ENCODE data around the gene DOCK10. TPM values are rescaled to one million over a fixed set of nuclear protein-coding genes. Genes with fewer than 3 reads are reported as not detected.

Gene DOCK10
- total and polyA plus RNA-seq, 9 of the 15 experiments (the other 6 are each of a cell fraction or from before 2014, with no cell fraction given) = 0.01 to 0.87 (median 0.18) TPM

DNA sequence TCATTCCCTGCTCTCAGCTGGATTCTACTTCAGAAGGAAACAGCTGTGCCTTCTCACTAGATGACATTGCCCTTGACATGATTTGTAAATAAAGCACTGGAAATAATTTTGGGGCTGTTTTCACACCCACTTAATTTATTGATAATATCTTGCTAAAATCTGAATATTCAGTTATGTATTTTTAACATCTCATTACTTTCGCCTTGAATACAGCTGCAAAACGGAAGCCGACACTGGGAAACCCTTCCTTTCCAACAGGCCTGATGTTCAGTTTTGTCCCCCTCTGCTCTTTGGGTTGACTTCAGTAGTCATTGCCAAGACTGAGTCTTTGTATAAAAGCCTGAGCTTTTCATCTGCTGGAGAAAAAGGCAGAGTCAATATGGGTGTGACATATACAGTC lies 82.7 kb downstream of the DOCK10 start:
- intact Hi-C loops (cut with micrococcal nuclease) (no loop called here), in situ Hi-C loops (cut with MboI) (no loop called here)
- Histone ChIP-seq H3K4me3 (no peak overlapping the region), H2AFZ (ENCODE audit: low read depth, low read length) (no peak overlapping the region), H3K36me3 (ENCODE audit: control insufficient read depth, insufficient read depth, low read length) (no peaks in the 10 kb centered on the region), H3K9me1 (ENCODE audit: control insufficient read depth, insufficient read depth, low read length) (no peaks in the 10 kb centered on the region), H4K20me1 (replicated peaks; ENCODE audit: control insufficient read depth, insufficient read depth, low read length) (no peaks in the 10 kb centered on the region), H3K27ac (ENCODE audit: extremely low read depth, low read depth, low read length) (no peak overlapping the region), H3K4me1 (replicated peaks in 1 of 2; ENCODE audit: control insufficient read depth in 2 of 2, insufficient read depth in 2 of 2, low read length in 2 of 2) (no peaks in the 10 kb centered on the region), H3K4me2 (ENCODE audit: insufficient read depth, low read length) (no peak overlapping the region), H3K27me3 (ENCODE audit: control insufficient read depth in 2 of 2, insufficient read depth in 2 of 2, low read length in 2 of 2) (no peaks in the 10 kb centered on the region), H3K79me2 (ENCODE audit: control insufficient read depth, insufficient read depth, low read length) (no peaks in the 10 kb centered on the region), H3K9me3 (replicated peaks; ENCODE audit: control insufficient read depth, insufficient read depth, low read depth, low read length) (no peaks in the 10 kb centered on the region), H3K9ac (ENCODE audit: insufficient read depth in 1 of 2, low read depth in 2 of 2, low read length in 2 of 2) (no peak overlapping the region)
- DNase-seq (ENCODE audit: extremely low read depth in 1 of 4, low spot score in 3 of 4) (no peak), FAIRE-seq (no peak), ATAC-seq (no peak)
- CTCF ChIA-PET (ENCODE audit: low intra/inter-chr PET ratio) = no interaction called here
- no TSS peak for BruUV-seq (replicated peaks)
- POLR2A ChIA-PET = no interaction called here
- TF ChIP-seq HDAC1 (IDR thresholded peaks at IDR 0.05) = no peak
- TF ChIP-seq, protein P1, sequence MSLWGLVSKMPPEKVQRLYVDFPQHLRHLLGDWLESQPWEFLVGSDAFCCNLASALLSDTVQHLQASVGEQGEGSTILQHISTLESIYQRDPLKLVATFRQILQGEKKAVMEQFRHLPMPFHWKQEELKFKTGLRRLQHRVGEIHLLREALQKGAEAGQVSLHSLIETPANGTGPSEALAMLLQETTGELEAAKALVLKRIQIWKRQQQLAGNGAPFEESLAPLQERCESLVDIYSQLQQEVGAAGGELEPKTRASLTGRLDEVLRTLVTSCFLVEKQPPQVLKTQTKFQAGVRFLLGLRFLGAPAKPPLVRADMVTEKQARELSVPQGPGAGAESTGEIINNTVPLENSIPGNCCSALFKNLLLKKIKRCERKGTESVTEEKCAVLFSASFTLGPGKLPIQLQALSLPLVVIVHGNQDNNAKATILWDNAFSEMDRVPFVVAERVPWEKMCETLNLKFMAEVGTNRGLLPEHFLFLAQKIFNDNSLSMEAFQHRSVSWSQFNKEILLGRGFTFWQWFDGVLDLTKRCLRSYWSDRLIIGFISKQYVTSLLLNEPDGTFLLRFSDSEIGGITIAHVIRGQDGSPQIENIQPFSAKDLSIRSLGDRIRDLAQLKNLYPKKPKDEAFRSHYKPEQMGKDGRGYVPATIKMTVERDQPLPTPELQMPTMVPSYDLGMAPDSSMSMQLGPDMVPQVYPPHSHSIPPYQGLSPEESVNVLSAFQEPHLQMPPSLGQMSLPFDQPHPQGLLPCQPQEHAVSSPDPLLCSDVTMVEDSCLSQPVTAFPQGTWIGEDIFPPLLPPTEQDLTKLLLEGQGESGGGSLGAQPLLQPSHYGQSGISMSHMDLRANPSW (CRISPR knock-in tag; IDR thresholded peaks at IDR 0.05) = no peak
- no peak for TF ChIP-seq MCM5 (IDR thresholded peaks at IDR 0.05; ENCODE audit: low read depth)
- no peak for TF ChIP-seq HNRNPK (IDR thresholded peaks at IDR 0.05; ENCODE audit: low read depth, low read length, poor library complexity, severe bottlenecking)
- no peak for TF ChIP-seq CCAR2 (IDR thresholded peaks at IDR 0.05; ENCODE audit: low read depth, low read length)
- TF ChIP-seq, protein P2, sequence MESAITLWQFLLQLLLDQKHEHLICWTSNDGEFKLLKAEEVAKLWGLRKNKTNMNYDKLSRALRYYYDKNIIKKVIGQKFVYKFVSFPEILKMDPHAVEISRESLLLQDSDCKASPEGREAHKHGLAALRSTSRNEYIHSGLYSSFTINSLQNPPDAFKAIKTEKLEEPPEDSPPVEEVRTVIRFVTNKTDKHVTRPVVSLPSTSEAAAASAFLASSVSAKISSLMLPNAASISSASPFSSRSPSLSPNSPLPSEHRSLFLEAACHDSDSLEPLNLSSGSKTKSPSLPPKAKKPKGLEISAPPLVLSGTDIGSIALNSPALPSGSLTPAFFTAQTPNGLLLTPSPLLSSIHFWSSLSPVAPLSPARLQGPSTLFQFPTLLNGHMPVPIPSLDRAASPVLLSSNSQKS (CRISPR knock-in tag; IDR thresholded peaks at IDR 0.05) = no peak
- TF ChIP-seq ETS2 (tag; IDR thresholded peaks at IDR 0.05; ENCODE audit: borderline replicate concordance, poor library complexity, severe bottlenecking) = no peak
- 2% methylated on average over 3 of the region's 3 CpGs for WGBS (ENCODE audit: insufficient coverage, low coverage, missing lambda C conversion rate)

Data from K562 (cell line).